ENCODE measurements around the gene DCUN1D1.

The DCUN1D1 gene

GRCh38 chr3:182972387-182972786 is 8.0 kb downstream of the DCUN1D1 start:
- Histone ChIP-seq H3K4me3 (ENCODE audit: extremely low read depth, insufficient read depth, low read length, poor library complexity, severe bottlenecking) (no peak overlapping the region), H3K9me3 (ENCODE audit: control insufficient read depth, low read length) (no peaks in the 10 kb centered on the region), H3K36me3 (ENCODE audit: control insufficient read depth, insufficient read depth, low read length) (no peaks in the 10 kb centered on the region), H3K4me1 (ENCODE audit: control insufficient read depth, insufficient read depth, low read length, poor library complexity, severe bottlenecking) (no peaks in the 10 kb centered on the region), H3K27ac (ENCODE audit: low read depth, low read length, severe bottlenecking) (no peak overlapping the region)
- WGBS, 2 experiments (ENCODE audit: insufficient coverage in 2 of 2) = 87 to 91% methylated on average over 4 of the region's 6 CpGs

DNA sequence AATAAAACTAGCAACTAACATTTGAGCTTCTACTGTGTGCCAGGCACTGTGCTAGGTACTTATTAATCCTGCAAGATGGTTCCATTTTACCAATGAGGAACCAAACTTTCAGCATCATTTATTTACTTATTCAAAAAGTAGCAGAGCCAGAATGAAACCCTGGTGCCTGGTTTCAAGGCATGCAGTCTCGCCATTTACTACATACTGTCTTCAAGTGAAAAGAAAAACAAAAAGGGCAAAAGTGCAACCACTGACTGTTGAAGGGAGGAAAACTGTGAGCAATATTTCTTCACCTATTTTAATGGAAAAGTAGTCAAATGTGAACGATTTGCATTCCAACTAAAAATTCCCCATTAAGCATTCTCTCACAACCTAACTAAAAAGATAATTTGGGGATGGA is 8.7 kb downstream of the DCUN1D1 start:
- no peak overlapping the region for H3K4me3 ChIP-seq (ENCODE audit: extremely low read depth, insufficient read depth, low read length, poor library complexity, severe bottlenecking)
- H3K4me1 ChIP-seq (ENCODE audit: control insufficient read depth, insufficient read depth, low read length, poor library complexity, severe bottlenecking) = no peaks in the 10 kb centered on the region
- 80% methylated on average over 1 of the region's 2 CpGs; no CpG with 5 or more reads in 1 of the 2 experiments for WGBS, 2 experiments (ENCODE audit: insufficient coverage in 2 of 2)
- H3K27ac ChIP-seq (ENCODE audit: low read depth, low read length, severe bottlenecking) = no peak overlapping the region
- no peaks in the 10 kb centered on the region for H3K36me3 ChIP-seq (ENCODE audit: control insufficient read depth, insufficient read depth, low read length)
- no peaks in the 10 kb centered on the region for H3K9me3 ChIP-seq (ENCODE audit: control insufficient read depth, low read length)

DNA sequence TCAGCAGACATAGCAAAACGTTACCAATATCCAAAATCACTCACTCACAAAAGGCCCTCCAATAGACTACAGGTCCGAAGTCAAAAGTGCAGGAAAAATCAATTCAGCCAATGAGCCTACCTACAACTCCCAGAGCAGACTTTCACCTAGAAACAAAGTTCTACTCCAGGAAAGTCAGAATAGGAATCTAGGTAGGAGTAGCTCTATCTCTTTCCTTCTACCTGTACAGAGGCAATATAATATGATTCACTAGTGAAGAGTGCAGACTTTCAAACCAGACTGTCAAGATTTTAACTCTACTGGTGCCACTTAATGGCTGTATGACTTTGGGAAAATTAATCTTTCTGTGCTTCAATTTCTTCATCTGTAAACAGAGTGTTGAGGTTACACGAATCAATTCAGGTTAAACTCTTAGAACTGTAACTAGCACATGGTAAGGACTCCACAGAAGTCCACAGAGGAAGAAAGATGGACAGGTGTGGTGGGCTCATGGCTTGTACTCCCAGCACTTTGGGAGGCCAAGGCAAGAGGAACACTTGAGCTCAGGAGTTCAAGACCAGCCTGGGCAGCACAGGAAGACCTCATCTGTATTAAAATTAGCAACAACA is 9.4 kb downstream of the DCUN1D1 start:
- Histone ChIP-seq H3K27ac (ENCODE audit: low read depth, low read length, severe bottlenecking) (no peak overlapping the region), H3K4me1 (ENCODE audit: control insufficient read depth, insufficient read depth, low read length, poor library complexity, severe bottlenecking) (no peaks in the 10 kb centered on the region), H3K4me3 (ENCODE audit: extremely low read depth, insufficient read depth, low read length, poor library complexity, severe bottlenecking) (no peak overlapping the region), H3K9me3 (ENCODE audit: control insufficient read depth, low read length) (no peaks in the 10 kb centered on the region), H3K36me3 (ENCODE audit: control insufficient read depth, insufficient read depth, low read length) (peaks cover 2% of the 10 kb centered on the region)
- 84 to 92% methylated on average over 2 to 3 of the region's 3 CpGs for WGBS, 2 experiments (ENCODE audit: insufficient coverage in 2 of 2)

GRCh38 chr3:182969853-182970252 is 10.5 kb downstream of the DCUN1D1 start:
- no peak overlapping the region for H3K27ac ChIP-seq (ENCODE audit: low read depth, low read length, severe bottlenecking)
- H3K36me3 ChIP-seq (ENCODE audit: control insufficient read depth, insufficient read depth, low read length) = peaks cover 4% of the 10 kb centered on the region
- no peak overlapping the region for H3K4me3 ChIP-seq (ENCODE audit: extremely low read depth, insufficient read depth, low read length, poor library complexity, severe bottlenecking)
- H3K4me1 ChIP-seq (ENCODE audit: control insufficient read depth, insufficient read depth, low read length, poor library complexity, severe bottlenecking) = no peaks in the 10 kb centered on the region
- H3K9me3 ChIP-seq (ENCODE audit: control insufficient read depth, low read length) = no peaks in the 10 kb centered on the region
- 96 to 97% methylated on average over 3 to 4 of the region's 7 CpGs for WGBS, 2 experiments (ENCODE audit: insufficient coverage in 2 of 2)

DNA sequence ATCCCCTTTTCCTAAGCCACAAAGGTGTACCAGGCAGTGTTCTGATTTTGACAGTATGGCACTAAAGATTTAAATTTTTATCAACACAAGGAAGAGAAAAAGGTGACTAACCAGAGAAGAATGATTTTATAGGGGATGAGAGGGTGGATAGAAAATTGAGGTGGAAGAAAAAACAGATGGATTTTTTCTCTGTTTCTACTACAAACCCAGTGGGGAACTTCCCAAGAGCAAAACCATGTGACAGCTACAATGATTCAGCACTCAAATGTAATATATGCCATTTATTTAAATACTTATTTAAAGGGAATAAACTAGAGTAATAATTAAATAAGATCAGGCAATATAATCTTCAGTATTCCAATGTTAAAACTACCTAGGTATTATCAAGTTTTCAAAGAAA is 11.1 kb downstream of the DCUN1D1 start:
- no peaks in the 10 kb centered on the region for H3K9me3 ChIP-seq (ENCODE audit: control insufficient read depth, low read length)
- H3K36me3 ChIP-seq (ENCODE audit: control insufficient read depth, insufficient read depth, low read length) = peaks cover 4% of the 10 kb centered on the region
- no peaks in the 10 kb centered on the region for H3K4me1 ChIP-seq (ENCODE audit: control insufficient read depth, insufficient read depth, low read length, poor library complexity, severe bottlenecking)
- H3K27ac ChIP-seq (ENCODE audit: low read depth, low read length, severe bottlenecking) = no peak overlapping the region
- H3K4me3 ChIP-seq (ENCODE audit: extremely low read depth, insufficient read depth, low read length, poor library complexity, severe bottlenecking) = no peak overlapping the region

DNA sequence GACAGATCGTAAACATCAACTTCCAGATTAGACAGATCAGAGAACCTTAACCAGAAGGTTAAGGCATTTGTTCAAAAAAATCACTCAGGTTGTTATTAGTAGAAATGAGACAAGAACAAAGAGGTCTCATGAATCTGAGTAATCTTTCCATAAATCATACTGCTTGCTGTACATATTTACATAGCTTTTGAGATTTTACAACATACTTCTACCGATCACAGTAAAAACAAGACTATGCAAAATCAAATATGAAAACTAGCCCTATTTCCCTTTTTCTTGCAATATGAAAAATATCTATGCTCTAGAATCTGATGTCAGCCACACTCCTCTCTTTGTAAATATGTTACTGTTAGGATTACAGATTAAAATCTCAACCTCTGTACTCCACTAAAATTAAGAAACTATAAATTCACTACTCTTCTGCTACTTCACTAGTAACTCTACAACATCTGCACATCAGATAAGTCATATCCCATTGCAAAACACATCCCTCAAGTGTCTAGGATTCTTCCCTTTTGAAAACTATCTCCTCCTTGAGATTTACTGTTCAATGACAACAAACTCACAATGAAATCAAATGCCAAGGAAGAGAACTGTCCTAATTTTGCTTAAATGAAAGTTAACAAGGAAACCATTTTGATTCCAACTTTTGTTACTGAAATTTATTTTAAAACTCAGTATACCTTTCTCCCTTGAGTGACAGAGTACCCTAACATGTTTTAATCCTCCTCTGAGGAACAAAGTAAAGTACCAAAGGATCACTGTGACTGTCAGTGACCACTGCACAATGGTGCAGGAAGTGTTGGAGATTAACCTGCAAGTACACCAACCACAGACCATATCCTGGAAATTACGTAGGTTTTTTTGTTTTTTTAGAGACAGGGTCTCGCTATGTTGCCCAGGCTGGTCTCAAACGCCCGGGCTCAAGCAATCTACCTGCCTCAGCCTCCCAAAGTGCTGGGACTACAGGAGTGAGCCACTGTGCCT is 12.8 kb downstream of the DCUN1D1 start:
- 92 to 100% methylated on average over 1 to 5 of the region's 6 CpGs for WGBS, 2 experiments (ENCODE audit: insufficient coverage in 2 of 2)
- H3K36me3 ChIP-seq (ENCODE audit: control insufficient read depth, insufficient read depth, low read length) = peaks cover 7% of the 10 kb centered on the region
- no peak overlapping the region for H3K27ac ChIP-seq (ENCODE audit: low read depth, low read length, severe bottlenecking)
- H3K4me1 ChIP-seq (ENCODE audit: control insufficient read depth, insufficient read depth, low read length, poor library complexity, severe bottlenecking) = no peaks in the 10 kb centered on the region
- H3K4me3 ChIP-seq (ENCODE audit: extremely low read depth, insufficient read depth, low read length, poor library complexity, severe bottlenecking) = no peak overlapping the region
- no peaks in the 10 kb centered on the region for H3K9me3 ChIP-seq (ENCODE audit: control insufficient read depth, low read length)

DNA sequence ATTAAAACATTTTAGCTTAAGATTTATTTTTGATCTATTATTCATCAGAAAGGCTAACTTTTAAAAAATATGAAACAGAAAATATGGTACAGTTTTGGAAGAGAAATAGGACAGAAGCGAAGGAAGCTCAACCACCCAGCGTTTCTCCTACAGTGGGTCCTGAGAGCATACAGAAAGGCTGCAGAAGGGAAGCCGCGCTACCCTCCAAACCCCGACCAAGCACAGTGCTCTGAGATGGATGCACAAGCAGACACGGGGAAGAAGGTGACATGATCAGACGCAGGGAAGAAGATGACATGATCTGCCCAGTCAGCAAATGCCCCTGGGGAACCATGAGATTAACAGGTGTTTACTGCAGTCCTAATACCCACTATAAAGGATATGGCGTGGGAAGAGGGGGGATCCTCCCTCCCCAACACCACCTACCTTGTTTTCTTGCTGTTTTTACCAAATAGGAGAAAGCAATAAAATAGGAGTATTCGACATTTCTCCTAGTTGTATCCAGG is 14.4 kb downstream of the DCUN1D1 start:
- H3K27ac ChIP-seq (ENCODE audit: low read depth, low read length, severe bottlenecking) = no peak overlapping the region
- H3K4me1 ChIP-seq (ENCODE audit: control insufficient read depth, insufficient read depth, low read length, poor library complexity, severe bottlenecking) = no peaks in the 10 kb centered on the region
- WGBS, 2 experiments (ENCODE audit: insufficient coverage in 2 of 2) = 81 to 100% methylated on average over 3 to 5 of the region's 9 CpGs
- H3K4me3 ChIP-seq (ENCODE audit: extremely low read depth, insufficient read depth, low read length, poor library complexity, severe bottlenecking) = no peak overlapping the region
- peaks cover 14% of the 10 kb centered on the region for H3K36me3 ChIP-seq (ENCODE audit: control insufficient read depth, insufficient read depth, low read length)
- H3K9me3 ChIP-seq (ENCODE audit: control insufficient read depth, low read length) = no peaks in the 10 kb centered on the region

- H3K4me3 ChIP-seq (ENCODE audit: extremely low read depth, insufficient read depth, low read length, poor library complexity, severe bottlenecking) = no peak overlapping the region
- H3K36me3 ChIP-seq (ENCODE audit: control insufficient read depth, insufficient read depth, low read length) = peaks cover 20% of the 10 kb centered on the region
- H3K4me1 ChIP-seq (ENCODE audit: control insufficient read depth, insufficient read depth, low read length, poor library complexity, severe bottlenecking) = peaks cover 7% of the 10 kb centered on the region
- WGBS, 2 experiments (ENCODE audit: insufficient coverage in 2 of 2) = no CpG with 5 or more reads among the region's 1 CpG
- no peaks in the 10 kb centered on the region for H3K9me3 ChIP-seq (ENCODE audit: control insufficient read depth, low read length)
- no peak overlapping the region for H3K27ac ChIP-seq (ENCODE audit: low read depth, low read length, severe bottlenecking)
Observed at GRCh38 chr3:182964179-182964578, 16.2 kb downstream of the DCUN1D1 start.

DNA sequence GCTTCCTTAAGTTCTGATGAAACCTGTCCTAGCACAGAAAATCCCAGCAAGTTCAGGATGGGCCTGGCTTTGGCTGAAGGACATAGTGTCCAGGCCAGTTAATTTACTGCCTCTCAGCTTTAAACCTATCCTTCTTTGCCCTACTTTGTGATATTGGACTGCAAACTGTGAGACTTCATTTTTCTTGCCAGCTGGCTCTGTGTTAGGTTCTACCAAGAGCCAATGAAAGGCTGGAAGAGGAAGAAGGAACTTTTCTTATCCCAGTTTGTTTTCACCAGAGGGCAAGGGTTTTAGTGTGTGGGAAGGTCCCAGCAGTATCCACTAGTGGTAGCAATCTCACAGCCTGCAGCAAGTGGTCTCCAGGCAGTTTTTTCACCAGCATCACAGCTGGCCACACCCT is 18.2 kb downstream of the DCUN1D1 start:
- Histone ChIP-seq H3K4me1 (ENCODE audit: control insufficient read depth, insufficient read depth, low read length, poor library complexity, severe bottlenecking) (peaks cover 7% of the 10 kb centered on the region), H3K27ac (ENCODE audit: low read depth, low read length, severe bottlenecking) (no peak overlapping the region)

DNA sequence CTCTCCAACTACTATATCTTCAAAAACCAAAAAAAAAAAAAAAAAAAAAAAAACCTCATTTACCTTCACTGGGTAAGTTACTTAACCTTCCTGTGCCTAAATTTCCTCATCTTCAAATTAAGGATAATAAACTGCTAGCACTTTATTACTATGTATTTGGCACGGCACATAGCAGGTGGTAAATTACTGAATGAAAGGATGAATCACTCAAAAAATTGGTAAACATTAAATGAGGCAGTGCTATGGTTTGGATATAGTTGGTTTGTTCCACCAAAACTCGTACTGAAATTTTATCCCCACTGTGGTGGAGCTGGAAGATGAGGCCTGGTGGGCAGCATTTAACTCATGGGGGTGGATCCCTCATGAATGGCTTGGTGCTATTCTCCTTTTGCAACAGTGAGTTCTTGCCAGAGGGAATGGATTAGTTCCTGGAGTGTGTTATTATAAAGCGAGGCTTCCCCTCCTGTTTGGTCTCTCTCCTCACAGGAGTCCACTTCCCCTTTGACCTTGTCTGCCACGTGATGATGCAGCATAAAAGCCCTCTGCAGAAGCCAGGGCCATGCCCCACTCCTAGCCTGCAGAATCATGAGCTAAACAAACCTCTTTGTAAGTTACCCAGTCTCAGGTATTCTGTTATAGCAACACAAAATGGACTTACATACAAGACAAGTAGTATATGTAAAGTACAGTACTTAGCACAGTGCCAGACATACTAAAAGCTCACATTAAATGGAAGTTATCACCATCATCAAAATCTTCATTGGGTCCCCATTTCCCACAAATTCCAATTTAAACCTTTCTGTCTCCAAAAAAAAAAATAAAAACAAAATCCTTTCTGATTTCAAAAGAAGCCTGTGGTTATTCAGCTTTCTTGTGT is 20.6 kb downstream of the DCUN1D1 start:
- 27% methylated on average over 2 of the region's 4 CpGs; no CpG with 5 or more reads in 1 of the 2 experiments for WGBS, 2 experiments (ENCODE audit: insufficient coverage in 2 of 2)
- Histone ChIP-seq H3K36me3 (ENCODE audit: control insufficient read depth, insufficient read depth, low read length) (peaks cover 29% of the 10 kb centered on the region), H3K27ac (ENCODE audit: low read depth, low read length, severe bottlenecking) (peak overlapping the region; percentile 23), H3K4me1 (ENCODE audit: control insufficient read depth, insufficient read depth, low read length, poor library complexity, severe bottlenecking) (peaks cover 7% of the 10 kb centered on the region), H3K9me3 (ENCODE audit: control insufficient read depth, low read length) (no peaks in the 10 kb centered on the region), H3K4me3 (ENCODE audit: extremely low read depth, insufficient read depth, low read length, poor library complexity, severe bottlenecking) (no peak overlapping the region)

More for the DNA sequence above, 18.2 kb downstream of the DCUN1D1 start:
- H3K9me3 ChIP-seq (ENCODE audit: control insufficient read depth, low read length) = no peaks in the 10 kb centered on the region
- H3K4me3 ChIP-seq (ENCODE audit: extremely low read depth, insufficient read depth, low read length, poor library complexity, severe bottlenecking) = no peak overlapping the region
- H3K36me3 ChIP-seq (ENCODE audit: control insufficient read depth, insufficient read depth, low read length) = peaks cover 29% of the 10 kb centered on the region
